Smooth muscle cell of the brain vasculature (primary cell): ENCODE measurements around the gene NUP62.
A peak's percentile ranks its signal among the peaks of the same experiment; 100 is the strongest.
"Not testable (repeated sequence)": the region's sequence is repeated elsewhere in the genome, so short reads cannot be mapped to it uniquely, and the experiment has no call there.

Source experiments
- DNase-seq: peaks from one replicate; pipeline ENCODE4 v3.0.0-alpha.2; 2012; ENCODE audit warnings: low read depth, low spot score

The NUP62 gene, protein sequence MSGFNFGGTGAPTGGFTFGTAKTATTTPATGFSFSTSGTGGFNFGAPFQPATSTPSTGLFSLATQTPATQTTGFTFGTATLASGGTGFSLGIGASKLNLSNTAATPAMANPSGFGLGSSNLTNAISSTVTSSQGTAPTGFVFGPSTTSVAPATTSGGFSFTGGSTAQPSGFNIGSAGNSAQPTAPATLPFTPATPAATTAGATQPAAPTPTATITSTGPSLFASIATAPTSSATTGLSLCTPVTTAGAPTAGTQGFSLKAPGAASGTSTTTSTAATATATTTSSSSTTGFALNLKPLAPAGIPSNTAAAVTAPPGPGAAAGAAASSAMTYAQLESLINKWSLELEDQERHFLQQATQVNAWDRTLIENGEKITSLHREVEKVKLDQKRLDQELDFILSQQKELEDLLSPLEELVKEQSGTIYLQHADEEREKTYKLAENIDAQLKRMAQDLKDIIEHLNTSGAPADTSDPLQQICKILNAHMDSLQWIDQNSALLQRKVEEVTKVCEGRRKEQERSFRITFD

DNA sequence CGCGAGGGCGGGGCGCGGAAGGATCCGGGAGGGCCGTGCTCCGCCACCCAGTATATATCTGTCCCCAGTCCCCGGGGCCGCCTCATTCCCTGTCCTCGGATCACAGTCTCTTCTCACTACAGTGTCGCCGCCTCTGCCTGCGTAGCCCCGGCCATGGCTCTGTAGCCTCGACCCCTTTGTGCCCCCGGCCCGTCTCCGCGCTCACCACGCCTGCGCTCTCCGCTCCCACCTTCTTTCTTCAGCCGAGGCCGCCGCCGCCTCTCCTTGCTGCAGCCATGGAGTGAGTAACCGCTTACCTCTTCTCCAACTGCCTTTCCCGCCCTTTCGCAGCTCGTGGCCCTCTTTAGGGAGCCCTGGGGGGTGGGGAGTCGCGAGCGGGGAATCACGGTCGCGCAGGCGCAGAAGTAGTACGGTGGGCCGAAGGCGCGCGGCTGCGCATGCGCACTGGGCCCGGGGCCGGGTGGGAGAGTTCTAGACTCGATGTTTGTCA is at the start of gene NUP62, which contains the start of gene ATF5:
TSS of gene NUP62 (minus strand) at position 384 of the 490 bp plus-strand sequence. CDS start 19,697 bp downstream, outside the sequence.
TSS of gene ATF5 (plus strand) at position 85 of the 490 bp plus-strand sequence. CDS start 1,646 bp downstream, outside the sequence.
- DNase-seq: peak; percentile 65

DNA sequence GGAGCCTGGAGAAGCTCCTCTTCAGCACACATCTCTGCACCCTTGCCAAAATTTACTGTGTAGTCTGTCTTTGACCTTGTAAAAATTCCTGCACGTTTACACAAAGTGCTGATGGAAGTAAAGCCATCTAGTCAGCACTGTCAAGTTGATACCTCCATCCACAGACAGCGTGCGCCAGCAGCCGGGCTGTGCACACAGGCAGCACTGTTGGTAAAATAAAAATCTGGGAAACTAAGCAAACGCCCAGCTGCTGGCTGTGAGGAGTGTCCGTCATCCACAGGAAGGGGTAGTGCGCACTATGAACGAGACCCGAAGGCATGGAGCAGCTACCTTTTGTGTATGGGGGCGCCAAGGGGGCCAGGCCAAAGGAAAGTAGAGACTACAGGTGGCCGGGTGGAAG is 49.0 kb upstream of the NUP62 start:
- no peak for DNase-seq

DNA sequence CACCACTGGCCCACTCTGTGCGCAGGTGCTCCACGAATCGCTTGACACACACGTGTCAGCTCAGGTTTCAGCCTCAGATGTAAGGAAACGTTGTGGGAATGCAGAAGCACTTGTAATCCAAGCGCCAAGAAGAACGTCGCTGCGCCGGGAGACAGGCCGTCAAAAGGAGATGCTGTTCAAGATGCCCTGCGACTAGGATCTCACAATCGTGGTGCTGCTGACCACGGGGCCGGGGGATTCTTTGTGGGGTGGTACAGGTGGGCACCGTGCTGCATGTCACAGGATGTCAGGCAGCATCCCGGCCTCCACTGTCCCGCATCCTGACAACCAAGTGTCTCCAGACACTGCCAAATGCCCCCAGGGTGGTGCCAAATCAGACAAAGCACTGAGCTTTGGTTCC is 48.6 kb upstream of the NUP62 start:
- no peak for DNase-seq

DNA sequence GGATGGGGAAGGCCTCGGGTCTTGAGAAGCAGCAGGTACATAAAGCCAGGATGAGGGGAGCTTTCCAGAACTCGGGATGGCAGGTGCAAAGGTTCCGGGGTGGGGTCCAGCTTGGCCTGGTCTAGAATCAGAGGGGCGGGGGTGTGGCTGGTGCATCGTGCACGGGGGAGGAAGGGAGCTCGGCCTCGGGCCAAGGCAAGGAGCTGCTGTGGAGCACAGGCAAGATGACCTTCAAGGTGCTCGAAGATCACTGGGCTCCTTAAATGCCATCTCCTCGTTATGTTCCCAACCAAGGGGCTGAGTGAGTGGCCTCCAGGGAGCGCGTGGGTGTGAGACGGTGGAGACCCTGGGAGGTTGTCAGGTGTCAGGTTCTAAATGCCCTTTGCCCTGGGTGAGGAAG is 47.8 kb upstream of the NUP62 start:
- DNase-seq: no peak

DNA sequence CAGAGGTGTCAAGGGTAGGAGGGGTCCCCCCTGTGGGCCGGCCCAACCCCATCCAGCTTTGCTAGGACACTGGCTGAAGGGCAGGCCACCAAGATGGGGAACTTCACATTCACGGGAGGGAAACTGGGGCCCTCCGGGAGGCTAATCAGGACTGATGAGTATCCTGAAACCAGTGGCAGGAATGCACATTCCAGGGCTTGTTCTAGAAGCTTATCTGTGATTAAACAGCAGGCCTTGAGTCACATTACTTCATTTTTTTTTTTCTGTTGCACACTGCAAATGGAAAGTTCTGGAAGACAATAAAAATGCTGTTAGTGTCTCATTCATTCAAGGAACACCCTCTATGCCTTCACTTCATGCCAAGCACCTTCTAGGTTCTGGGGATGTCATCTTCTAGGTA is 47.2 kb upstream of the NUP62 start:
- no peak for DNase-seq

DNA sequence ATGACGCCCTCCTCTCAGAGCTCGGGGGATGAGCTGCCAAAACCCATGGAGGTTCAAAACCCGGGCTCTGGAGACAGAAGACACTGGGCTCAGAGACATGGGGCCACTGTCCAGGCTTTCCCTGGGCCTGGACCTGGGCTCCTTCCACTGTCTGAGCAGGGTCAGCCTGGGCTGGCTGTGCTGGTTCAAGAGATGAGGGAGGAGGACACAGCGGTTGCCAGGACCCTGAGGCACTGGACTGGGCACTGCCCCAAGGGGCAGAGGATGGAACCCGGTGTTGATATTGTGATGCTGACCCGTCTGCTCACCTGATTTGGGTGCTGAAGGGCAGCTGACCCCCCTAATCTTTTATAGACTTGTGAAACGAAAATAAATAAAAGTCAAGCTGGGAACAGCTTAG is 45.7 kb upstream of the NUP62 start:
- no peak for DNase-seq

DNA sequence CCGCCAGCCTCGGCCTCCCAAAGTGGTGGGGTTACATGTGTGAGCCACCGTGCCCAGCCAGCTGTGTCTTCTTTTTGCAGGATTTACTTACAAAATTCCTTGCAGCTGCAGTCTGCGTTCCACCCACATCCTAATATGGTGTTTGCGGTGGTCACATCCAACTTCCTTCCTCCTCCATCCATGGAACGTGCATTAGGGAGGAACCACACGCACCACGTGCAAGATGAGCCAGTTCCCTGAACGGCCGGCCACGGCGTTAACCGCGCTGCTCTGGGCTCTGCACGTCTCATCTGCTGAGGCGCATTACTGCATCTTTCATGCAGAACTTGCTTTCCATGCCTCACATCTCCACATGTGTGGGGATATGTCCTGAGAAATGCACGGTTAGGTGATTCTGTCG is 44.7 kb upstream of the NUP62 start:
- DNase-seq: no peak

DNA sequence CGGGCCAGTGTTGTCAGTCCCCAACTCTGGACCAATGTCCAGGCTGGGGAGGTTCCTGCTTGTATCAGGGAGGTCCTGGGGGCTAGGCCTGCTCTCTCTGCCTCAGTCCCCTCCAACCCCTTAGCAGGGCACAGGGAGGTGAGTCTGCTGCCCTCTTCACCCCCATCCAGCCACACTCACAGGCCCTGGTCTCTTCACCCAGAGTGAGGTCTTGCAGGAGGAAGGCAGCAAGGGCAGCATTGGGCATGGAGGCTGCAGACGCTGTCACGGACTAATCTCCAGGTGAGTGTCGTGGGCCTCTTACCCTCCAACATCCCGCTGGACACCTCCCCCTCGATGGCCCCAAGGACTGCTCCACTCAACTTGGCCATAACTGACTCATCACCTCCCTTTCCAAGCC is 43.5 kb upstream of the NUP62 start:
- DNase-seq: no peak

DNA sequence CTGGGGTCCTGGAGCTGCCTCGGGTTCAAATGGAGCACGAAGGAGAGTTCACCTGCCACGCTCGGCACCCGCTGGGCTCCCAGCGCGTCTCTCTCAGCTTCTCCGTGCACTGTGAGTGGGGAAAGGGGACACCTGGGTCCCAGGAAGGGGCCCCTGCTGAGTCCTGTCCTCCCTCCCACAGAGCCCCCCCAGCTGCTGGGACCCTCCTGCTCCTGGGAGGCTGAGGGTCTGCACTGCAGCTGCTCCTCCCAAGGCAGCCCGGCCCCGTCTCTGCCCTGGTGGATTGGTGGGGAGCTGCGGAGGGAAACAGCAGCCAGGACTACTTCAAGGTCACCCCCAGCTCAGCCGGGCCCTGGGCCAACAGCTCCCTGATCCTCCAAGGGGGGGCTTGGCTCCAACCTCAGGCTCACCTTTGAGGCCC is 42.7 kb upstream of the NUP62 start:
- DNase-seq: no peak

DNA sequence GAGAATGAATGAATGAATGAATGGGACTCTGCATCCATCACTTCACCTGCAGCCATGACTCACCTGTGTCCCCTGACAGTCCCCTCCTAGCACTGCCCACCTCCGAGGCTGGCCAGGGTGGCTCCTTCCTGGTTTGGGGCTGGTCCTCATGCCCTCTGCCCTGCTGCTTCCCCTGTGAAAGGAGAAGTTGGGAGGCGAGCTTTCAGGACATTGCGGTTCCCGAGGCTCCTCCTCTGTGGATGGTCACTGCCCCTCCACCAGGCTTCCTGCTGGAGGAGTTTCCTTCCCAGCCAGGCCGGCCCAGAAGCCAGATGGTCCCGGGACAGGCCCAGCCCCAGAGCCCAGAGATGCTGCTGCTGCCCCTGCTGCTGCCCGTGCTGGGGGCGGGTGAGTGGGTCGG is 40.1 kb upstream of the NUP62 start:
- DNase-seq: not testable (repeated sequence)

DNA sequence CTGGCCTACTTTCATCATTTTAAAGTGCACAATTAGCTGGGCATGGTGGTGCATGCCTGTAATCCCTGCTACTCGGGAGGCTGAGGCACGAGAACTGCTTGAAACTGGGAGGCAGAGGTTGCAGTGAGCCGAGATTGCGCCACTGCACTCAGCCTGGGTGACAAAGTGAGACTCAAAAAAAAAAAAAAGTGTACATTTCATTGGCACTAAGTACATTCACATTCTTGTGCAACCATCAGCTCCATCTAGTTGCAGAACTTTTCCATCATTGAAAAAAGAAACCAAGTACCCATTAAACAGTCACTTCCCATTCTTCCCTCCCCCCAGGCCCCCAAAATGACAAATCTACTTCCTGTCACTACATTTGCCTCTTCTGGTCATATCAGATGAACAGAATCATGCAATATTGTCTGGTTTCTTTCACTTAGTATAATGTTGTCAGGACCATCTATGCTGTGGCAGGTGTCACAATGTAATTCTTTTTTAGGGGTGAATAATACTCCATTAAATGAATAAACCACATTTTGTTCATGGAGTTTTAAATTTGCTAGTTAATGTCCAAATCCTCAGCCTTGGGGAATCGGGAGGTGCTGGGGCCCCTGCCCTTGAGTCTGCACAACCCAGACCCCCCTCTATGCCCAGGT is 39.1 kb upstream of the NUP62 start:
- no peak for DNase-seq

DNA sequence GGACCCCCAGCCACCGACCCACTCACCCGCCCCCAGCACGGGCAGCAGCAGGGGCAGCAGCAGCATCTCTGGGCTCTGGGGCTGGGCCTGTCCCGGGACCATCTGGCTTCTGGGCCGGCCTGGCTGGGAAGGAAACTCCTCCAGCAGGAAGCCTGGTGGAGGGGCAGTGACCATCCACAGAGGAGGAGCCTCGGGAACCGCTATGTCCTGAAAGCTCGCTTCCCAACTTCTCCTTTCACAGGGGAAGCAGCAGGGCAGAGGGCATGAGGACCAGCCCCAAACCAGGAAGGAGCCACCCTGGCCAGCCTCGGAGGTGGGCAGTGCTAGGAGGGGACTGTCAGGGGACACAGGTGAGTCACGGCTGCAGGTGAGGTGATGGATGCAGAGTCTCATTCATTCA is 31.7 kb upstream of the NUP62 start, which contains the start of gene SIGLEC11:
TSS of gene SIGLEC11 (minus strand) at position 193 of the 400 bp plus-strand sequence. CDS start at position 102, 91 bp downstream.
- DNase-seq: not testable (repeated sequence)

DNA sequence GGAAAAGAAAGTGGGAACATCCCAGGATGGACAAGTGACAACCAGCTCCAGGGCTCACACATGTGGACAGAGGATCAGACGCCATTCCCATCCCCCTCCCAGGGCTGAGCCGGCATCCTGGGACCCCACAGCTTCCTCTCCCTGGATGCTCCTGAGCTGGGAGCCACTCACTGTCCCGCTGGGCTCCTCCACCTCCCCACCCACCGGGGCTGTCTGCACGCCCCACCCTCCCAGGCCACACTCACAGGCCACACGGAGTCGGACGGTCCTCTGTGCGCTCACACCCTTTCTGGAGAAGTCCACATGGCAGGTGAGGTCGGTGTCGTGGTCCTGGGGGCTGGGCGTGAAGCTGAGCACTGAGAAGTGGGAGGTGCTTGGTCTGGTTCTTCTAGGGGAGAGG is 30.6 kb upstream of the NUP62 start:
- not testable (repeated sequence) for DNase-seq

DNA sequence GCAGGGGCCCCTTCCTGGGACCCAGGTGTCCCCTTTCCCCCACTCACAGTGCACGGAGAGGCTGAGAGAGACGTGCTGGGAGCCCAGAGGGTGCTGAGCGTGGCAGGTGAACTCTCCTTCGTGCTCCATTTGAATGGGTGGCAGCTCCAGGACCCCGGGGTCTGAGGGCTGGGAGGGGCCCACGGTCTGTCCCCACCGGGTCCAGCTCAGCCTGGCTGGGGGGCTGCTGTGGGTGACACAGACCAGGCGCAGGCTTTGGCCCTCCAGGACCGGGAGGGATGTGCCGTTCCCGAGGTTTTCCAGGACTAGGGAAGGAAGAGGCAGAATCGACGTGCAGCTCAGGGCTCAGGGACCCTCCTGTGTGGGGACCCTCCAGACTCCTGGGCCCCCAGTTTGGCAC is 29.3 kb upstream of the NUP62 start:
- DNase-seq: not testable (repeated sequence)

DNA sequence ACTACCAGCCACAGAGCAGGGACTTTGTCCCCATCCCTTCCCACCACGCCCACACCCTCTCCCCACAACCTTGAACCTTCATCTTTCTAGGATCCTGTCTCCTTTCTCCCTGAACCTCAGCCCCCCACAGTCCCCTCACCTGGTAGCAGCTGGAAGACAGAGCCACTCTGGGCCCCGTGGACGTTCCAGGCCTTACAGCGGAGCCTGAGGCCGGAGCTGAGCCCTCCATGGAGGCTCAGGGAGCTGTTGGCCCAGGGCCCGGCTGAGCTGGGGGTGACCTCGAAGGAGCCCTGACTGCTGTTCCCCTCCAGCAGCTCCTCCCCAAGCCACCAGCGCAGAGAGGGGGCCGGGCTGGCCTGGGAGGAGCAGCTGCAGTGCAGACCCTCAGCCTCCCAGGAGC is 28.8 kb upstream of the NUP62 start:
- not testable (repeated sequence) for DNase-seq

DNA sequence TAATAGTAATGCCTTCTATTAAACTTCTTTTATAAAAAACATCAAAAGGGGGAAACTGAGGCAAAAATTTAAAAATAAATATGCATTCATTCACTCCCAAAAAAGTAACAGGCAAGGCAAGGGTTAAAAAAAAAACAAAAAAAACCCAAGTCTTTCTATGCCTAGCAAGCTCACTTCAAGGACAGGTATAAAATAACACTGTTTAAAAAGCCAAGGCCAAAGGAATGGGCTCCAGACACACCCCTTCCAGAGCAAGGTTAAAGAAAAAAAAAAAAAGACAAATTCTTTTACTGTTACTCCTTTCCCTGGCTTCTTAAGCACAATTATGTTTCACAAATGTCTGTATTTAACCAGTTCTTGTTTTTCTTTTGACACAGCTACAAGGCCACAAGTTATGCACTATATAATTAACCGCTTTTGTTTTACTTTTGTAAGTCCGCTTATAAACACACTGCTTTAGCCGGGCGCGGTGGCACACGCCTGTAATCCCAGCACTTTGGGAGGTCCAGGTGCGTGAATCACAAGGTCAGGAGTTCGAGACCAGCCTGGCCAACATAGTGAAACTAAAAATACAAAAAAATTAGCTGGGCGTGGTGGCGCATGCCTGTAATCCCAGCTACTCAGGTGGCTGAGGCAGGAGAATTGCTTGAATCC is 28.1 kb upstream of the NUP62 start:
- DNase-seq: no peak

DNA sequence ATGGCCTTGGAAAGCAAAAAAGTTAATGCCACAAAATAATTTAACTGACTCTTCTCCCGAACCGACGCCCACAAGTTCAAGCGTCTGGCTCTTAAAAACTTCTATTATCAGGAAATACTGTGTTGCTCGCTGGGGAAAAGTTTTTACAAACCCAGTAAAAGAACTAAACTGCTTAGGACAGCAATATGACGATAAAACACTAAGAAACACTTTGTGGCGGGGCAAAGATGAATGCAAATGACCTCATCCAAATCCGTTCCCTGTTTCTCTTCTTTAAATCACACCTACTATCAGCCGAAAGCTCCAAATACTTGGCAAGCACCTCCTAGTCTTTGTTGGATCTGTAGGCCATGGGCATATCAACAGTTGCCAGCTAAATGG is 26.8 kb upstream of the NUP62 start:
- no peak for DNase-seq

DNA sequence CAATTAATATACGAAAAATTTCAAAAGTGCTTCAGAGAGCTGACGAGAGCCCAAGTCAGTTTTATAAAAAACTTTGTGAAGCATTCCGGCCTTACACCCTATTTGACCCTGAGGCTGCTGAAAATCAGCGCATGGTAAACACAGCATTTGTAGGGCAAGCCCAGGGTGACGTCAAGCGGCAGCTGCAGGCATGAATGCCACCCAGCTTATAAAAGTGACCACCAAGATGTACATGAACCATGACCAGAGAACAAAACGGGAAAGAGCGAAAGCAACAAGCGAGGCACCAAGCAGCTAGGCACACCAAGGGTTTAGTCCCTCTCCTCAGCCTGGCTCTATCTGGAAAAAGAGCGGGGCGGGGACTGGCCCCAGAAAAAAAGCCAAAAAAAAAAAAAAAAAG is 25.6 kb upstream of the NUP62 start:
- no peak for DNase-seq

DNA sequence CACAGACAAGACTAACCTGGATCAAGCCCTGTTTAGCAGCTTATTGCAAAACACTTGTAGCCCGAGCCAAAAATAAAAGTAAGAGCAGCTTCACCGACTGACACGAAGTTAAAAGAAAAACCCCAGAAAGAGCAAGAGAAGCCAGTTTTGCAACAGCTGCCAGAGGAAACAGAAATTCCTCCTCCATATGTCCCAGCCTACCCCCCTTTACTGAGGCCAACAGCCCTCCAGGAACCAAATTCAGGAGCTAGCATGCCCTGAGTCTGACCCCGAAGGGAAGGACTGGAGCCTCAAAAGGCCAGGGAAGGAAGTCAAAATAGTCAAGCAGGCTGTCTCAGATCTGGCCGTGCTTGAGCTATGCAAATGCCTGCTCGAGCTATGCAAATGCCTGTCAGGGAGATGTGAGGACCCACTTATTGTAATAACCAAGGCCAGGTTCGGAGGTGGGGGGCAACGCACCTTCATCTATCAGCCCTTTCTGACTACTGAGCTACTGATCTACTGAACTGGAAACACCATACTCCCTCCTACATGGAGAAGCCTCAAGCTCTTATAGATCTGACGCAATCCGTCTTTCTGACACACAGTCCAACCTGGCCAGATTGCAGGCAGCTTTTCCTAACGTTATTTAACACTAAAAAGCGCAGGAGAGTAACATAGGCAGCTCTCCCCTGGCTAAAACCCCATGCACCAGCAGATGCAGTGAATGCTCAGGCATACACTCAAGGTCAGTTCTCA is 25.0 kb upstream of the NUP62 start:
- DNase-seq: no peak

DNA sequence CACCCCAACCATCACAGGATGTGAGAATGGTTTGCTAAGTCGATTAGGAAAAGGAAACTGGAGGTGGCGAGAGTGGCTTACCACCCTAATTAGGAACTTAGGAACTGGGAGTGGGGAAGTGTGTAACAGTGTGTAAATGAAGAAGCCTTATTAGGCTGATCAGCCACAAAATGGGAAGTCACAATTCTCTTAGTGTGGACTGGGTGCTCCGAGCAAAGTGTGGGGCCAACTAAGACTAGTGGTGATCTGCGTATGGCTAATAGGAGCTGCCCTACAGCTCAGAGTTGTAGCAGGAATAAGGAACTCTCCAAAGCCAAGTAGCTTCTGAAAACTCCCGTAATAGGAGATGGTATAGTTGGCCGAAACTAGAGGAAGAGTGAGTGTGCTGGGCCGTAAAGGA is 24.1 kb upstream of the NUP62 start:
- no peak for DNase-seq

DNA sequence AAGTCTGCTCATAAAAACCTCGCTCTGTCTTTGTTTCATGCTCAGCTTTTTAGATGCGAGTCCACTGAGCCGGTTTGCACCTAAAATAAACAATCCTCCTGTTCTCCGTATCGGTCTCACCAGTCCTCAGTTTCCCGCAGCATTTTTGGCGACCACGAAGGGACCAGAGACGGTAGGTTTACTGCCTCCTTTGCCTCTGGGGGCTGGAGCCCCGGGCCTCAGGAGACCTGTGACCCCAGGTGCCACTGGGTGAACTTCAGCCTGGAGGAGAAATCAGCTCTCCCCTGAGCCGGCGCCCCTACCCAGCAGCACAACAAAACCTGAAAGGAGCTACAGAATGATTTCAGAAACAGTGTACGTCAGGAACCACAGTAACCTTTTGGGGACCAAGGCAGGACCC is 23.6 kb upstream of the NUP62 start:
- DNase-seq: no peak
